Prostate gland (tissue), 2 donors: ENCODE results near the gene PET100.

ENCODE experiments used
- CTCF ChIP-seq, 4 experiments: fragments of 200-600 bp in 2 of 4; fragments of 450-650 bp in 2 of 4; sonication (generic) in 2 of 4; IDR thresholded peaks; 1 replicate in 3 of 4; 2 replicates in 1 of 4; pipeline ENCODE4 v1.5.1; 2016 to 2019; ENCODE audit warnings: antibody characterized with exemption in 4 of 4, mild to moderate bottlenecking in 2 of 4, moderate library complexity in 2 of 4
- POLR2A ChIP-seq: fragments of 450-650 bp; IDR thresholded peaks from one replicate; pipeline ENCODE4 v1.6.1; 2016; ENCODE audit warnings: antibody characterized with exemption, mild to moderate bottlenecking
- POLR2AphosphoS5 ChIP-seq: sonication (generic); formaldehyde crosslinking; IDR thresholded peaks from one replicate; pipeline ENCODE4 v1.6.1; 2017; ENCODE audit warnings: antibody characterized with exemption

- TF ChIP-seq POLR2A (no peak), CTCF (IDR thresholded peaks at IDR 0.05) (no peak), POLR2AphosphoS5 (no peak)
Measured at GRCh38 chr19:7589822-7590221, 39.8 kb upstream of the PET100 start.
